Memory B cell (primary cell): ENCODE results near the gene PTPN14.

ENCODE experiments used
- ATAC-seq: fragments of 150-1000 bp; cut with Tn5 transposase; 2 replicates; pipeline ENCODE4 v1.10.0; 2021; ENCODE audit warnings: low read depth, mild to moderate bottlenecking, moderate library complexity
- DNase-seq, 2 donors: peaks; one replicate each; pipeline ENCODE4 v3.0.0; 2022; ENCODE audit warnings: low spot score in 2 of 2
- H3K27ac Mint-ChIP-seq: one replicate; pipeline ENCODE4 v1.8.0; 2022; ENCODE audit warnings: mild to moderate bottlenecking, moderate library complexity, mixed read lengths
- H3K27me3 Mint-ChIP-seq: one replicate; pipeline ENCODE4 v1.8.0; 2022; ENCODE audit warnings: mixed read lengths
- H3K36me3 Mint-ChIP-seq: one replicate; pipeline ENCODE4 v1.8.0; 2022; ENCODE audit warnings: mild to moderate bottlenecking, mixed read lengths
- H3K4me1 Mint-ChIP-seq: one replicate; pipeline ENCODE4 v1.8.0; 2022; ENCODE audit warnings: mixed read lengths
- H3K4me3 Mint-ChIP-seq: one replicate; pipeline ENCODE4 v1.8.0; 2022; ENCODE audit warnings: mild to moderate bottlenecking, moderate library complexity, mixed read lengths
- H3K9me3 Mint-ChIP-seq: one replicate; pipeline ENCODE4 v1.8.0; 2022; ENCODE audit warnings: mixed read lengths

The PTPN14 gene

GRCh38 chr1:214310777-214311690 is 240.4 kb downstream of the PTPN14 start:
- no peaks in the 10 kb centered on the region for H3K27me3 Mint-ChIP-seq
- peaks cover 10% of the 10 kb centered on the region for H3K36me3 Mint-ChIP-seq
- no peak overlapping the region for H3K4me3 Mint-ChIP-seq
- DNase-seq (no peak), ATAC-seq (no peak)
- H3K9me3 Mint-ChIP-seq = no peaks in the 10 kb centered on the region
- H3K4me1 Mint-ChIP-seq = no peaks in the 10 kb centered on the region
- H3K27ac Mint-ChIP-seq = no peak overlapping the region

GRCh38 chr1:214310010-214310409 is 241.4 kb downstream of the PTPN14 start:
- Mint-ChIP-seq H3K27ac (no peak overlapping the region), H3K4me1 (no peaks in the 10 kb centered on the region), H3K9me3 (no peaks in the 10 kb centered on the region), H3K36me3 (peaks cover 7% of the 10 kb centered on the region), H3K27me3 (no peaks in the 10 kb centered on the region), H3K4me3 (no peak overlapping the region)
- ATAC-seq = no peak
- no peak for DNase-seq

GRCh38 chr1:214306269-214306668 is 245.1 kb downstream of the PTPN14 start:
- no peak overlapping the region for H3K27ac Mint-ChIP-seq
- peaks cover 4% of the 10 kb centered on the region for H3K36me3 Mint-ChIP-seq

GRCh38 chr1:214305164-214305751 is 246.1 kb downstream of the PTPN14 start:
- H3K27me3 Mint-ChIP-seq = no peaks in the 10 kb centered on the region
- DNase-seq = no peak
- H3K36me3 Mint-ChIP-seq = peaks cover 4% of the 10 kb centered on the region
- ATAC-seq = no peak
- H3K9me3 Mint-ChIP-seq = no peaks in the 10 kb centered on the region
- H3K27ac Mint-ChIP-seq = no peak overlapping the region
- H3K4me1 Mint-ChIP-seq = peaks cover 9% of the 10 kb centered on the region
- no peak overlapping the region for H3K4me3 Mint-ChIP-seq

More at GRCh38 chr1:214306269-214306668, 245.1 kb downstream of the PTPN14 start:
- DNase-seq = no peak
- Mint-ChIP-seq H3K27me3 (no peaks in the 10 kb centered on the region), H3K4me1 (peaks cover 9% of the 10 kb centered on the region), H3K4me3 (no peak overlapping the region), H3K9me3 (no peaks in the 10 kb centered on the region)
- no peak for ATAC-seq

- peaks cover 9% of the 10 kb centered on the region for H3K4me1 Mint-ChIP-seq
- H3K9me3 Mint-ChIP-seq = no peaks in the 10 kb centered on the region
- no peak for DNase-seq
- H3K27ac Mint-ChIP-seq = no peak overlapping the region
- H3K27me3 Mint-ChIP-seq = no peaks in the 10 kb centered on the region
- no peak for ATAC-seq
- no peak overlapping the region for H3K4me3 Mint-ChIP-seq
- H3K36me3 Mint-ChIP-seq = peaks cover 4% of the 10 kb centered on the region
These were observed 248.1 kb downstream of the PTPN14 start for GRCh38 chr1:214303141-214303930.

- Mint-ChIP-seq H3K27me3 (no peaks in the 10 kb centered on the region), H3K36me3 (peaks cover 5% of the 10 kb centered on the region), H3K27ac (no peak overlapping the region), H3K4me1 (peaks cover 9% of the 10 kb centered on the region), H3K9me3 (no peaks in the 10 kb centered on the region), H3K4me3 (no peak overlapping the region)
- ATAC-seq (no peak), DNase-seq (no peak)
These were observed 249.9 kb downstream of the PTPN14 start for GRCh38 chr1:214301526-214301925.

- H3K4me1 Mint-ChIP-seq = peaks cover 9% of the 10 kb centered on the region
- ATAC-seq (no peak), DNase-seq (no peak)
- peaks cover 5% of the 10 kb centered on the region for H3K36me3 Mint-ChIP-seq
- no peak overlapping the region for H3K27ac Mint-ChIP-seq
- no peaks in the 10 kb centered on the region for H3K9me3 Mint-ChIP-seq
- no peaks in the 10 kb centered on the region for H3K27me3 Mint-ChIP-seq
- no peak overlapping the region for H3K4me3 Mint-ChIP-seq
These were observed 251.1 kb downstream of the PTPN14 start for GRCh38 chr1:214300149-214300780.
